Forelimb muscle (tissue), 1 donor: Measurements from ENCODE around the gene ATG4B. TPM values are rescaled to one million over a fixed set of nuclear protein-coding genes. Genes with fewer than 3 reads are reported as not detected.

ENCODE experiments used
- DNase-seq: peaks from one replicate; pipeline ENCODE4 v3.0.0-alpha.2; 2013; ENCODE audit warnings: low read depth
- polyA plus RNA-seq: library from polyadenylated mRNA; unstranded; fragments of 120-200 nt; gene quantifications from one replicate; pipeline ENCODE4 v1.2.1, GENCODE V29; 2013; ENCODE audit not compliant: insufficient read length

The ATG4B gene
- polyA plus RNA-seq, 1 donor: 51.9 TPM

DNA sequence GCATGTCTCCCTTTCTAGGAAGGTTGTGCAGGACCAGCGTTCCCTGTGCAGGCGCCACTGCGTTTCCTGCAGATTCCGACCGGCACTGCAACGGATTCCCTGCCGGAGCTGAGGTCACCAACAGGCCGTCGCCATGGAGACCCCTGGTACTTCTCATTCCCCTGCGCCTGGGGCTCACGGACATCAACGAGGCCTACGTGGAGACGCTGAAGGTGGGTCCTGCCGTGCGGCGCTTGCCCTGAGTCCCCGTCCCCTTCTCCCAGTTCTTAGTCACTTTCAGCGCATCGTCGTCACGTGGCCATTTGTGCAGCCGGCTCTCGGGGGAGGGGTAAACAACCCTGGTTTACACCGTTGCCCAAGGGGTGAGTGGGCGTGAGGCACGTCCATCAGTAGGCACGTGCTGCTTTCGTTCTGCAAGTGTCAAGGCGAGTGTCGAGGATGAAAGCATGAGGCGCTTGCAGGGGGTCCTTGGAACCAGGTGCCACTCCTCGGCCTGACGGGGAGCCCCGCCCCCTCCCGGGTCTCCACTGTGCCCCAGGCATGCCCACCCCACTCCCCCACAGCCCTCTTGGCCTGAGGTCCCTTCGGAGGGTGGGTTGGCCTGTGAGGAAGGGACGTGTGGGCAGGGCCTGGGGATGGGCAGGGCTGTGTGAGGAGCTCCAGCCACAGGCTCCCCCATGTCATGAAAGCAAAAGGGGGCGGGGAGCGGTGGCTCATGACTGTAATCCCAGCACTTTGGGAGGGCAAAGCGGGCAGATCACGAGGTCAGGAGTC lies 29.3 kb downstream of the ATG4B start:
- DNase-seq: no peak

- DNase-seq: no peak
Observed at GRCh38 chr2:241668354-241668753, 30.9 kb downstream of the ATG4B start.

- DNase-seq: no peak
Observed at GRCh38 chr2:241668839-241669238, 31.3 kb downstream of the ATG4B start.

GRCh38 chr2:241670333-241671110 lies 33.0 kb downstream of the ATG4B start:
- no peak for DNase-seq

DNA sequence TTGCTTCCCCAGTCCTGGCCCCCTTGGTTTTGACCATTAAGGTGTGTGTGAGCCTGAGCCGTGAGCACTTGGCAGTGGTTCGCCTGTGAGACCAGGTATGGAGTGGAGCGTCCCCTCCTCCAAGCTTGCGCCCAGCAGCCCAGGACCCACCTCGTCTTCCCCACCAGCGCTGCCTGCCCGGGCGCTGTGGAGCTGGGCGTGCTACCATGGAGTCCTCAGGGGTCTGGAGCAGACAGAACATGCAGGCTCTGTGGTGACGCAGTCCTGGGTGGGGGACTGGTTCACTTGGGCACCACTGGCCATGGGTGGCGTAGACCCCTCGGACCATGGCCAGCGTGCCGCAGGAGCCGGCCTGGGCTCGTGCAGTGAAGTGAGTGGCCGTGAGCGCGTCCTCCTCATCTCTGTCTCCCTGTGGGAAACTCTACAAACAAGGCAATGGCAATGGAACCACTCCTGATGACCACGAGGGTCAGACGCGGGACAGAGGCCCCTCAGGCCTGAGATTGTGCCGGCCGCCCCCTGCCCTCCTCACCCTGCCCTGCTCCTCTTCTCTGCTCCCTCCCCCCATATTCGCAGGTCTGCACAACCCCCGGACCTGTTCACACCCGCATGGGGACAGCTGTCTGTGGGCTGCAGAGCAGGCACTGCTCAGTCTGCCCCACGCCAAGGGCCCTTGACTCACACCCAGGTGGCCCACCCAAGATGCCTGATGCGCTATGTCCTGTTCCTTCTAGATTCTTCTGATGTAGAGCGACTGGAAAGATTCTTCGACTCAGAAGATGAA lies 34.2 kb downstream of the ATG4B start:
- DNase-seq: no peak

DNA sequence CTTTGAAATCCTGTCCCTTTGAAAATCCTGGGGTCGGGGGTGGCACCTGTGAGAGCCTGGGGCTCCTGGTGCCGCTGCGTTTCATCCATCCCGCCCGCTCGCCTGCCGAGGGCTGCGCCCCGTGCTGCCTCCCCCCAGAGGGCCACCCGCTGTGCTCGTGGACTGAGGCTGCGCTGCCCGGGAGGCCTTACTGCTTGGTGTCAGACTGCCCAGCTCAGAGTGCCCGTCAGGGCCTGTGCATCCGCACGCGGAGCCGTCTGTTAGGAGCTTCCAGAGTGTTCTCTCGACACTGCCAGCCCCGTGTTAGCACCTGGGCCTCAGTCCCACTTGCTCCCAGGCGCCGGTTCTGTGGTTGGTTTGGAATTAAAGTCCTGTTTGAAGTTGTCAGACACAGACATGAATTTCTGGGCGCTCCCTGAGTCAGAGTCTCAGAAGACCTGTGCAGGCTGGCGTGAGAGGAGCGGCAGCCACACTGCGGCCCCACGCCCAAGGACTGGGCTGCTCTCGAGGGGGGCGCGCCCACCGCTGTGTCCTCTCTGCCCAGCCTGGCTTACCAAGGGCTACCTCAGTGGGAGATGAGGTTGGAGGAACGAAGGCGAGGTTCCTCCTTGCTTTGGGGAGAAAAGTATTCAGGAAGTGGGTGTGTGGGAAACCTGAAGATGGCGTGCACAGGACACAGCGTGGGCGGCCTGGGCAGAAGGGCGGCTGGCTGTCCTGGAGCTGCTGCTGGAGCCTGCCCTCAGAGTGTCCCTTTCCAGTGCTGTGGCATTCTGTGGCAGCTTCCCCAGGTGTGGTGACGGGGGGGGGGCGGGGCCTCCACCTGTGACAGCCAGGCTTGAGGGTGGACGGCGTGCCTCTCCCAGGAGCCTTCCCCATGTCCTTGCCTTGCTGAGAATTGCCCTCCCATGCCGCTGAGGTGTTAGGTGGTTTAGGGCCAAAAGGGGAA lies 35.0 kb downstream of the ATG4B start:
- DNase-seq: no peak

DNA sequence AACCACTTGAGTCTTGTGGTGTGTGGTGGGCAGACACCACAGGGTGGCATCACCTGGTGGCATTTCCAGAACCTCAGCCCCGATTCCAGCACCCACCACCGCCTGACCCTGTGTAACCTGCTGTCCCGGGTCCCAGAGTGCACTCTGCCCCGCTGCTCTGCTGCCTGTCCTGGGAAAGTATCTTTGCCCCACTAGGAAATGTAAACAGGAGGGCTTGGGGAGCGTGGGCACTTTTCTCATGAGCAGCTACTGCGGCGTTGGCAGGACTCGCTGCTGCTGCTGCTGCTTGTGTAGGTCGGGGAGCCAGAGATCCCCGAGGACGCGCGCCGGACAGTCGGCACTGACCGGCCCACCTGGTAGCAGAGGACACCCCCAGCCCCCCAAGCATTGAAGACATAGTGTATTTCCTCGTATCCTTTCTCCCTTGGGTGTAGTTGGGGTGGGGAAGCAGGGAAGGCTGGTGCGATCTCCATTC lies 35.7 kb downstream of the ATG4B start:
- DNase-seq: no peak

GRCh38 chr2:241673797-241674725 lies 36.6 kb downstream of the ATG4B start:
- DNase-seq: no peak

- DNase-seq: no peak
Observed at GRCh38 chr2:241675885-241676284, 38.4 kb downstream of the ATG4B start.

GRCh38 chr2:241676665-241677064 lies 39.2 kb downstream of the ATG4B start:
- no peak for DNase-seq

DNA sequence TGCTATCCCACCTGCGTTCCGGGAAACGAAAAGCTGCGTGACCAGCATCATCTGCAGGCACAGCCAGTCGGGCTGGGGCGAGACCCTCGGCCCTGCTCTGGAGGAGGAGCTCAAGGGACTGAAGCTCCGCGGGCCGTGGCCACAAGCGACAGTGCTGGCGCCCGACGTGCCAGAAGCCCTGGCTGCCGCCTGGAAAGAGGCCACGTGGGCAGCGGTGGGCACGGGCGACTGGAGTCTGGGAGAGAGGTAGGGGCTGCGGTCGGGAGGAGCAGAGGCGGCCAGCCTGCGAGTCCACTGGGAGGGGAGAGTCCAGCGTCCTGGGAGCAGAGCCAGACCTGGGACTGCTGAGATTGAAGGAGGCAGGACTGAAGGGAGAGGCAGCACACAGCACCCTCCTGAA lies 39.9 kb downstream of the ATG4B start:
- DNase-seq: no peak

GRCh38 chr2:241678307-241678706 lies 40.8 kb downstream of the ATG4B start:
- no peak for DNase-seq

DNA sequence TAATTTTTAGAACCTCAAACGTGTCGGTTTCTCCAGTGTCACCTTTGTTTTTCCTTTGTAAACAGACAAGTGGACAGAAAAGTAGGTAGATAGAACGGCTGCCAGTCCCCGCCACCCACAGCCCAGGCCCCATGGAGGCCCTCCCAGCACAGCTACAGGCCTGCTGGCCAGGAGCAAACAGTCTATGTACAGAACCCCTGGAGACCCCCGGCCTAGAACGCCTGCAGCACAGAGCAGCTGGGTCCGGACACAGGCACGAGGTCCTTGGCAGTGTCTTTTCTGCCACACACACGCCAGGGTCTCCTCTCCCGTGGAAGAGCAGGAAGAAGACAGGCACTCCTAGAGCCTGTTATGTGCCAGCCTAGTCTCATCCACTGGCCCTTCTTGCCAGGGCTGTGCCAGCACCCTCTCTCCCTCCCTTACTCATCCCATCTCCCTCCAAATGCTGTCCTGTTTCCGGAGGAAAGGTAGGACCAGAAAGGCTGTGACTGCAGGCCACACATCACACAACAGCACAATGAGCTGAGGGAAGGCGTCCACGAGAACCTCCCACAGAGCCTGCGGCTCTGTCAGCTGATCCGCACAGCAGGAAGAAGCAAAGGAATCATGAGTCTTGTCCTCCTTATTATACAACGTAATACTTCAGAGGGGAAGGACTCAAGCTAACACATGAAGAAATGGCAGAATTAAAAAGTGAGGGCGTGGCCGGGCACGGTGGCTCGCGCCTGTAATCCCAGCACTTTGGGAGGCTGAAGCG lies 41.5 kb downstream of the ATG4B start:
- no peak for DNase-seq

DNA sequence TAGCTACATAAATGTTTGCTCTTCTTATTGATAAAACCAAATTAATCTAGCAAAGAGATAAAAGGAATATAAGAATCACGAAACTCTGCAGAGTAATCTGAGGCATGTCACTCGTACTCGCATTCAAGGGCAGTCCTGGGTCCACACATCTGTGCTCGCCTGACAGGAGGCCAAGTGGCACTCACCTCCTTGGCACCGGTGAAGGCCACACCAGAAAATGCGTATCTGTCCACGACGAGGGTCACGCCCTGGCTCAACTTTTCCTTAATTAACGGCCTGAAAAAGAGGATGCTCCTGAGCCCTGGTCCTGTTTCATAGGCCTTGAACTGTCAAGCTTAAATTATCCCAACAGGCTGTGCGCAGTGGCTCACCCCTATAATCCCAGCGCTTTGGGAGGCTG lies 42.6 kb downstream of the ATG4B start:
- DNase-seq: no peak

- no peak for DNase-seq
Observed at GRCh38 chr2:241680827-241681599, 43.5 kb downstream of the ATG4B start.

GRCh38 chr2:241686324-241686649 lies 48.8 kb downstream of the ATG4B start:
- no peak for DNase-seq

DNA sequence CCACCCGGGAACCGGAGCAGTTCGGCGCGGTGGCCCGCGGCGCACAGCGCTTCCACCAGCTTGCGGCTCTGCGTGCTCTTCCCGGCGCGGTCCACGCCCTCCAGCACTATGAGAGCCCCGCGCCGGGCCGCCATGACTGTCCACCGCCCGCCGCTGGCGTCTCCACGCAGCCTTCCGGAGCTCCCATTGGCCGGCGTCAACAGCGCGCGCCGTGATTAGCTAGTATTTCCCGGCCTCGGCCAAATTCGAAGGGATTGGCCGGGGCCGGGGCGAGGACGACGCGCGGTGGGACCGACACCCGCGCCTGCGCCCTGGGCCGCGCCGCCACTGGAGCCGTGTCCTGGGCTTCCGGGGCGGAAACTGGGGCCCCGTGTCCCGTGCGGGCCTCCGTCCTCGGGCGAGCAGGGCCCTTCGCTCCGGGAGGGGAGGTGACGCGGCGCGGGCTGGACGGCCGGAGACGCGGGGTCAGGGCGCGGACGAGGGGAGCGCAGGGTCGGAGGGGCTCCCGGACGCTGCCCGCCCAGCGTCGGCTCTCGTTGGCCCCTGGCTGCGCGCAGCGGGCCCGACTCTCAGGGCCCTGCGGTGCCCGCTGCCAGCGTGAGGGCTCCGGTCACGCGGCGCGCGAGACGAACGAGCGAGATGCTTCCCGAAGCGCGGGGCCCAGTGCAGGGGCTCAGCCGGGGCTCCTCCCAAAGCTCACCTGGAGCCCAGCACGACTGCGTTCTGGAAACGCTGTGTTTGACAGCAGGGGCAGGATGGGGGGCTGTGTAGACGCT lies 49.3 kb downstream of the ATG4B start, which contains the start of gene DTYMK:
DTYMK (minus strand) TSS at position 166 of the 776 bp plus-strand sequence; CDS start at position 134, 32 bp downstream.
- peak; percentile 86 for DNase-seq

DNA sequence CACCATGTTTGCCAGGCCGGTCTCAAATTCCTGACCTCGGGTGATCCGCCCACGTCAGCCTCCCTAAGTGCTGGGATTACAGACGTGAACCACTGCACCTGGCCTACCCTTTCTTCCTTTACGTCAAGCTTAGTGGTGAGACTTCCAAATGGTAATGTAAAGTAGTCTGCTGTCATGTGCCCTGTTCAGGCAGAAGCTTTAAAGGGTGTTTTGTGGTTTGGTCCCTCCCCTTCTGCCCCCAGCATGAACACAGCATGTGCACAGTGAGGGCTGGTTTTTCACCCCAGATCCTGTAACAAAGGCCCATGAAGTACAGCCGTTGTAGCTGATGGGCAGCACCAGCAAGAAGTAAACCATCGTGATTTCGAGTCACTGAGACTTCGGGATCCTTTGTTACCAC lies 51.8 kb downstream of the ATG4B start:
- no peak for DNase-seq
